SIG-M5 treated with dmso at 0.1 percent for 504 hours (cell line): ENCODE data around the gene RFC2.

ENCODE experiments used
- DNase-seq: peaks from one replicate; lab custom pipeline; 2025; ENCODE audit not compliant: unreplicated experiment; lab: John Stamatoyannopoulos, UW

The RFC2 gene

GRCh38 chr7:74254129-74254857 is at the start of gene RFC2:
TSS of gene RFC2 (minus strand) at chr7:74254399. CDS start at chr7:74254383, 16 bp downstream.
- DNase-seq = peak; percentile 93

- DNase-seq = no peak
Observed at GRCh38 chr7:74302745-74303221, 48.6 kb upstream of the RFC2 start.

- no peak for DNase-seq
Observed at GRCh38 chr7:74300926-74301325, 46.7 kb upstream of the RFC2 start.

GRCh38 chr7:74299401-74299800 is 45.2 kb upstream of the RFC2 start:
- no peak for DNase-seq

- no peak for DNase-seq
Observed at GRCh38 chr7:74297516-74298233, 43.5 kb upstream of the RFC2 start.

- DNase-seq = no peak
Observed at GRCh38 chr7:74294191-74294998, 40.2 kb upstream of the RFC2 start.

GRCh38 chr7:74293577-74293908 is 39.3 kb upstream of the RFC2 start:
- DNase-seq = no peak

- no peak for DNase-seq
Observed at GRCh38 chr7:74292757-74293576, 38.8 kb upstream of the RFC2 start.

- DNase-seq = no peak
Observed at GRCh38 chr7:74291535-74291934, 37.3 kb upstream of the RFC2 start.

GRCh38 chr7:74290981-74291441 is 36.8 kb upstream of the RFC2 start:
- DNase-seq = peak; percentile 15

GRCh38 chr7:74290553-74290950 is 36.4 kb upstream of the RFC2 start:
- DNase-seq = no peak

- no peak for DNase-seq
Observed at GRCh38 chr7:74289659-74290552, 35.7 kb upstream of the RFC2 start.

GRCh38 chr7:74289018-74289658 is 34.9 kb upstream of the RFC2 start, which contains the start of gene CLIP2:
TSS of gene CLIP2 (plus strand) at chr7:74289407. CDS start at chr7:74317547, 28,140 bp downstream.
- DNase-seq = peak; percentile 60

- no peak for DNase-seq
Observed at GRCh38 chr7:74288034-74288881, 34.1 kb upstream of the RFC2 start.

GRCh38 chr7:74287303-74288033 is 33.3 kb upstream of the RFC2 start:
- no peak for DNase-seq

GRCh38 chr7:74286131-74286530 is 31.9 kb upstream of the RFC2 start:
- no peak for DNase-seq

GRCh38 chr7:74284781-74285259 is 30.6 kb upstream of the RFC2 start:
- DNase-seq = no peak
